HG03460 (cell line): ENCODE measurements around the gene SUPT5H.

Source experiments
- ATAC-seq: cut with Tn5 transposase; IDR thresholded peaks from one replicate; pipeline ENCODE4 v1.9.1; 2021; ENCODE audit not compliant: unreplicated experiment

Gene SUPT5H

DNA sequence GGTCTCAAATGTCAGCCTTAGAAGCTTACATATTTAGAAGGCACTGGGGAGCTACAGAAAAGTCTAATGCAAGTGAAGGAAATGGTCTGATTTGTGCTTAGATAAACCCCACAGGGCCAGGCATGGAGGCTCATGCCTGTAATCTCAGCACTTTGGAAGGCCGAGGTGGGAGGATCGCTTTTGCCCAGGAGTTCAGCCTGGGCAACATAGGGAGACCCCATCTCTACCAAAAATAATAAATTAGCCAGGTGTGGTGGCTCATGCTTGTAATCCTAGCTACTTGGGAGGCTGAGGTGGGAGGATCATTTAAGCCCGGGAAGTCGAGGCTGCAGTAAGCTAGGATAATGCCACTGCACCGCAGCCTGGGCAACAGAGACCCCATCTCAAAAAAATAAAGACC is 50.7 kb downstream of the SUPT5H start:
- ATAC-seq: no peak

DNA sequence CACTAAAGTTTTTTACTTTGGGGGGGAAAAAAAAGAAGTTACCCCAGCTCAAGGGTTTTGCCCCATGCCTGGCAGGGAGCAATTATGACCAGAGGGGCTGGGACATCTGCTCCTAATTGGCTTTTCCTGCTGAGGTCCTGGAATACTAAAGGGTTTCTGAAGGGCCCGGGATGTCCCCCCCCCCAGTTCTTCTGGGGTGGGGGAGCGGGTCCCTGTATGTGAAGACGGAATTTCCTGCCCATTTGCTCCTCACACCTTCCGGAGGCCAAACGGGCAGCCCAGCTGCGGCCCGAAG is 52.3 kb downstream of the SUPT5H start:
- ATAC-seq: no peak

DNA sequence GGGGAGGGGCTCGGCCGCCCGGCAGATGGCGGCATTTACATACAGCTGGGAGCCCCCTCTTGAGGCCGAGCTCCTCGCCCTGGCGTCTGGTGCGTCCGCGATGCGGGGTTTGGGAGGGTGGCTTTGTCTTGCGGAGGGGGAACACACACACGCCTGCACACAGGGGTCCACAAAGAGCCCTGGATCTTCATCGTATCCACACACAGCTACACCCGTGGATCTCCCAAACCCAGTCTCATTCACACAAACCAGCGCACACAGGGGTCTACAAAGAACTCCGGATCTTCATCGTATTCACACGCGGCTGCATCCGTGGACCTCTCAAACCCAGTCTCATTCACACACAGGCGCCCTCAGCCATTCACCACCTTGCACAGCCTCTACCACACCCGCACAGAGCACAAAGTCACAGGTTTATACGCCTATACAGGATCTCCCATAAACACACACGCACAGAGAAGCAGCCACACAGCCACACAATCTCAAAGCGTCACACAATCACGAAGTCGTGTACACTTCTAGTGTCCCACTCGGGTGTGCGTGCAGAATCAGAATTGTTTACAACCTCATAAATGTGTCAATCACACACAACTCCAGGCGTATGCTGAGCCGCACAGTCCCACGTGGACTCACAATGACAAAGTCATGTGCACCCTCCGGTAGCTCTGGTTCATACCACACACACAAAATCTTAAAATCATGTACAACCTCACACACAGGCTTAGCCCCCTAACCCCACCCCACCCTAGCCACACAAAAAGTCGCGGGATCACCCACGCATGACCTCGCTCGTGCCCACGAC is 52.8 kb downstream of the SUPT5H start:
- ATAC-seq: no peak

DNA sequence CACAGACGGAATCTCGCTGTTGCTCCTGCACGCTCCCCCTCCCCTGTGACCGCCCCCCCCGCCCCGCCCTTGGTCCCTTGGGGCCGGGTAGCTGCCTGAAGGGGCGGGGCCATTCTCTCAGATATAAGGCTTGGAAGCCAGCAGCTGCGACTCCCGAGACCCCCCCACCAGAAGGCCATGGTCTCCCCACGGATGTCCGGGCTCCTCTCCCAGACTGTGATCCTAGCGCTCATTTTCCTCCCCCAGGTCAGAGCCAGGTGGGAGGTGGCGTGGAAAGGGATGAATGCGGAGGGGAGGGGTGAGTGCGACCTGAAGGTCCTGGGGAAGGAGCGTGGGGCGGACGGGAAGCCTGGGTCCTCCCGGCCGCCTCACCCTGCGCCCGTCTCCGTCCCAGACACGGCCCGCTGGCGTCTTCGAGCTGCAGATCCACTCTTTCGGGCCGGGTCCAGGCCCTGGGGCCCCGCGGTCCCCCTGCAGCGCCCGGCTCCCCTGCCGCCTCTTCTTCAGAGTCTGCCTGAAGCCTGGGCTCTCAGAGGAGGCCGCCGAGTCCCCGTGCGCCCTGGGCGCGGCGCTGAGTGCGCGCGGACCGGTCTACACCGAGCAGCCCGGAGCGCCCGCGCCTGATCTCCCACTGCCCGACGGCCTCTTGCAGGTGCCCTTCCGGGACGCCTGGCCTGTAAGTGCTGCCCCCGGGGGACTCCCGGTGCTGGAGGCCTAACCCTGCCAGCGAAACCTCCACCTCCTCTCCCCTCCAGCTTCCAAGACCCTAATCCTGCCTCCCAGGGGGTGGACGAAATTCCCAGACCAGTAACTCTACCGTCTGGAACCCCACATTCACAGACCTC is 53.6 kb downstream of the SUPT5H start, which contains the start of gene DLL3:
DLL3 (plus strand) TSS at position 150 of the 845 bp plus-strand sequence; CDS start at position 178, 28 bp downstream.
- no peak for ATAC-seq

DNA sequence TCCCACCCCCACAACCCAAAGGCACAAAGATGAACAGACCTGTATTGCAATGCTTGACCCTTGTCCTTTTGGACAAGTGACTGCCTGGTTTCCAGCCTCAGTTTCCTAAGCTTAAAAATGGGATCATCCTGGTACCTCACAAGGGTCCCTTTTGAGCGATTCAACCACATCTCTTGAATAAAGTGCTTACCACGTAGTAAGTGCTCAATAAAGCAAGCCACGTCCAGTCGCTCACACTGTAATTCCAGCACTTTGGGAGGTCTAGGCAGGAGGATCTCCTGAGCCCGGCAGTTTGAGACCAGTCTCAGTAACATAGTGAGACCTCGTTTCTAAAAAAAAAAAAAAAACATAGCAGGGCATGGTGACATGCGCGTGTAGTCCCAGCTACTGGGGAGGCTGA is 54.5 kb downstream of the SUPT5H start:
- no peak for ATAC-seq

DNA sequence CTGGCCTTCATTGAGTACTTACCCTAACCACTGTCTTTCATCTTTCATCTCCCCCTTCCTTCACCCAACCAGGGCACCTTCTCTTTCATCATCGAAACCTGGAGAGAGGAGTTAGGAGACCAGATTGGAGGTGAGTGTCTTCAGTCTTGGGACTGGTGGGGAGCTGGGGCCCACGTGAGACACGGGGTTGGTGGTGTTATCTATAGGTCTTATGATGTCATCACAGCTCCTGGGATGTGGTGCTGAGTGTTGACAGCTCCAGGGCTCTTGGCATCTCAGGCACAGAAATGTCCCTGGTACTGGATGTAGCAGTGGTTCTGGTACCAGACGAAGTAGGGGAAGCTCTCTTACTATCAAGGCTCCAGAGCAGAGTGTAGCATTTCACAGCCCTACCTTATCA is 55.2 kb downstream of the SUPT5H start:
- no peak for ATAC-seq

DNA sequence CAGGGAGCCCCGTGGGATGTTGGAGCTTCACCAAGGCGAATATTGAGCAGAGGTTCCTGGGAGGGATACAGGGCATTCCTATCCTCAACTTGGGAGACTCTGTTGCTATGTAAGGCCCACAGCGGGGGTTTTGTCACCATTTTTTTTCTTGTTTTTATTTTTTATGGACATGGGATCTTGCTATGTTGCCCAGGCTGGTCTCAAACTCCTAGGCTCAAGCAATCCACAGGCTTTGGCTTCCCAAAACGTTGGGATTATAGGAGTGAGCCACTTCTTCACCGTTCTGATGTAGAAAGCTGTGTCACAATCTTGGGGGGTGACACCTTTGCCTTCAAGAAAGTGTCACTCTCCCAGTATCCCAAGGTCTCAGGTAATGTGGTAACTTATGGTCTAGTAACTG is 56.0 kb downstream of the SUPT5H start:
- ATAC-seq: no peak

DNA sequence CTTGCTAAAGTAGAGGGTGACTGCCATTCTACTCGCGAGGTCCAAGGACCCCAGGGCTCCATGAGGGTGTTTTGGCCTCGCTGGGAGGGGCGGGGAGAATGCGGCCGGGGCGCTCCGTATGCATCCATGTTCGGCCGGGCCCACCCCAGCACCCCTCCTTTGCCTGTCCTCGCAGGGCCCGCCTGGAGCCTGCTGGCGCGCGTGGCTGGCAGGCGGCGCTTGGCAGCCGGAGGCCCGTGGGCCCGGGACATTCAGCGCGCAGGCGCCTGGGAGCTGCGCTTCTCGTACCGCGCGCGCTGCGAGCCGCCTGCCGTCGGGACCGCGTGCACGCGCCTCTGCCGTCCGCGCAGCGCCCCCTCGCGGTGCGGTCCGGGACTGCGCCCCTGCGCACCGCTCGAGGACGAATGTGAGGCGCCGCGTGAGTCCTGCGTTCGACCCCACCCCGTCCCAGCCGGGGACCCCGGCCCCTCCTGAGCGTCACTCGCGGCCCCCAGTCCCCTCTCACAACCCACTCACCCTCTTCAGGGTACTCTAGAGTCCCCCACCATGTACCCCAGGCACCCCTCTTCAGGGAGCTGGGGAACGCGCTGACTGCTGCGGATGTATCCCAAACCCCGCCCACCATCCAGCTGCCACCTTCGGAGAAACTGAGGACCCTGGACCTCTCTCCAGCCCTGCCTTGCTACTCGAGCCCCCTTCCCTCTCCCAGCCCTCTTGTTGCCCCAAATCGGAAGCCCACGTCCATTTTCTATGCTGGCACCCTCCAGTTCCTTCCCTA is 57.4 kb downstream of the SUPT5H start:
- ATAC-seq: no peak

DNA sequence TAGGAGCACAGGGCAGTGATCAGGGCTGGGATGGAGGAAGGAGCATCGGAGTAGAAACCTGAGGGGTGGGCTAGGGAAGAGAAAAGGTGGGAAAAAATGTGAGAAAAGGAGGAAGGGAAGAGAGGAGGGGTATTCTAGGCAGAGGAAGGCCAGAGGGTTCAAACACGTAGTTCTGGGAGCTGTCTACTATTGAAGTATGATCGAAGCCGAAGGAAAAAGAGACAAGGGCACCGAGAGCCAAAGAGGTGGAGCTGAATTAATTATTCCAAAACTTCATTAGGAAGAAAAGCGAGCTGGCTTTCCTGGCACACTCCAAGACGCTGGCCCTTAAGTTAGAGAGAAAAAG is 61.2 kb downstream of the SUPT5H start:
- ATAC-seq: no peak

DNA sequence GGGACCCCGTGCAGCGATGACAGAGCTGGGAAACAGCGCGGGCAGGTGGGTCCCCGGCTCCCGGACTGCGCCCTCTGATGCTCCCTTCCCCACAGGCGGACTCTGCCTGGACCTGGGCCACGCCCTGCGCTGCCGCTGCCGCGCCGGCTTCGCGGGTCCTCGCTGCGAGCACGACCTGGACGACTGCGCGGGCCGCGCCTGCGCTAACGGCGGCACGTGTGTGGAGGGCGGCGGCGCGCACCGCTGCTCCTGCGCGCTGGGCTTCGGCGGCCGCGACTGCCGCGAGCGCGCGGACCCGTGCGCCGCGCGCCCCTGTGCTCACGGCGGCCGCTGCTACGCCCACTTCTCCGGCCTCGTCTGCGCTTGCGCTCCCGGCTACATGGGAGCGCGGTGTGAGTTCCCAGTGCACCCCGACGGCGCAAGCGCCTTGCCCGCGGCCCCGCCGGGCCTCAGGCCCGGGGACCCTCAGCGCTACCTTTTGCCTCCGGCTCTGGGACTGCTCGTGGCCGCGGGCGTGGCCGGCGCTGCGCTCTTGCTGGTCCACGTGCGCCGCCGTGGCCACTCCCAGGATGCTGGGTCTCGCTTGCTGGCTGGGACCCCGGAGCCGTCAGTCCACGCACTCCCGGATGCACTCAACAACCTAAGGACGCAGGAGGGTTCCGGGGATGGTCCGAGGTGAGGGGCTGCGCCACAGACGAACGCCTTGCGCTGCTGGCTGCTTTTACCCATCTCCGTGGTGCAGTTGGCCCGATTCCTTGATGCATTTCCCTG is 61.7 kb downstream of the SUPT5H start:
- ATAC-seq: no peak

DNA sequence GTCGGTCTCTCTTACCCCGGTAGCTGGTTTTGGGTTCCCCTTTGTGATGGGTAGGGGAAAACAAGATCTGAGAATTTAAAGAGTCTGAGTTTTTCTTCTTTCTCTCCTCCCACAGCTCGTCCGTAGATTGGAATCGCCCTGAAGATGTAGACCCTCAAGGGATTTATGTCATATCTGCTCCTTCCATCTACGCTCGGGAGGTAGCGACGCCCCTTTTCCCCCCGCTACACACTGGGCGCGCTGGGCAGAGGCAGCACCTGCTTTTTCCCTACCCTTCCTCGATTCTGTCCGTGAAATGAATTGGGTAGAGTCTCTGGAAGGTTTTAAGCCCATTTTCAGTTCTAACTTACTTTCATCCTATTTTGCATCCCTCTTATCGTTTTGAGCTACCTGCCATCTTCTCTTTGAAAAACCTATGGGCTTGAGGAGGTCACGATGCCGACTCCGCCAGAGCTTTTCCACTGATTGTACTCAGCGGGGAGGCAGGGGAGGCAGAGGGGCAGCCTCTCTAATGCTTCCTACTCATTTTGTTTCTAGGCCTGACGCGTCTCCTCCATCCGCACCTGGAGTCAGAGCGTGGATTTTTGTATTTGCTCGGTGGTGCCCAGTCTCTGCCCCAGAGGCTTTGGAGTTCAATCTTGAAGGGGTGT is 62.5 kb downstream of the SUPT5H start:
- ATAC-seq: no peak

DNA sequence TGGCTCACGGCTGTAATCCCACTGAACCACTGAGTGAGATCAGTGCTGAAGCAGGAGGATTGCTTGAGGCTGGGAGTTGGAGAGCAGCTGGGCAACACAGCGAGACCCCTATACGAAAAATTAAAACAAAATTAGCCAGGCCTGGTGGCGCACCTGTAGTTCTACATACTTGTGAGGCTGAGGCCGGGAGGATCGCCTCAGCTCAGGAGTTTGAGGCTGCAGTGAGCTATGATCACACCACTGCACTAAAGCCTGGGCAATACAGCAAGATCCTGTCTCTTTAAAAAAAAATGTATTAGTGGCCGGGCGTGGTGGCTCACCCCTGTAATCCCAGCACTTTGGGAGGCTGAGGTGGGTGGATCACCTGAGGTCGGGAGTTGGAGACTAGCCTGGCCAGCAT is 63.2 kb downstream of the SUPT5H start:
- no peak for ATAC-seq

DNA sequence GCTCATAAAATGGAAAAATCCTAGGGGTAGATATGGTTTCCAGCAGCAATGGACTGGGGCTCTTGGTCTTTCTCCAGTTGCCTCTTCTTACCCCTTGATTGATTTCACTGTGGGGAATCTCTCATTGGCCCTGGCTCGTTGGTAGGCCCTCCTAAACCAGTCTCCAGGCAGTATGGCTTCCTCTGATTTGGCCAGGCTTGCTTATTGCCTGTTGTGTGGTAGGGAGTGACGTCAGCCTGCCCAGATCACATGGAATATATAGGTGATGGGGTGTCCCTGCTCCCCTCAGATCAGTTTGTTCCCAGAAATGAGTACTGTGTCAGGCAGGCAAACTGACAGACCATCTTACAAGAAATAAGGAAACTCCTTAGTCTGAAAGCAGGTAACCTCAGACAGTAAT is 63.9 kb downstream of the SUPT5H start:
- ATAC-seq: no peak

DNA sequence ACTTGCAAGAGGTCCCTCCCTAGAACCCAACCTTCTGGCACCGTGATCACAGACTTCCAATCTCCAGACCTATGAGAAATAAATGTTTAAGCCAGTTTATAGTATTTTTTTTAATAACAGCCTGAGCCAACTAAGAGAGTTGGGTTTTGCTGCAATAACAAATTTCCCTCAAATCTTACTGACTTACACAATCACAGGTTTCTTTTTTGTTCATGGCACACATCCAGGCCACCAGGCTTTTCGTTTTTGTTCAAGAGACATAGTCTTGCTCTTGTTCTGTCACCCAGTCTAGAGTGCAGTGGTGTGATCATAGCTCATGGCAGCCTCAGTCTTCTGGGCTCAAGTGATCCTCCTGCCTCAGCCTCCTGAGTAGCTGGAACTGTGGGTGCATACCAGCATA is 67.6 kb downstream of the SUPT5H start:
- ATAC-seq: no peak

DNA sequence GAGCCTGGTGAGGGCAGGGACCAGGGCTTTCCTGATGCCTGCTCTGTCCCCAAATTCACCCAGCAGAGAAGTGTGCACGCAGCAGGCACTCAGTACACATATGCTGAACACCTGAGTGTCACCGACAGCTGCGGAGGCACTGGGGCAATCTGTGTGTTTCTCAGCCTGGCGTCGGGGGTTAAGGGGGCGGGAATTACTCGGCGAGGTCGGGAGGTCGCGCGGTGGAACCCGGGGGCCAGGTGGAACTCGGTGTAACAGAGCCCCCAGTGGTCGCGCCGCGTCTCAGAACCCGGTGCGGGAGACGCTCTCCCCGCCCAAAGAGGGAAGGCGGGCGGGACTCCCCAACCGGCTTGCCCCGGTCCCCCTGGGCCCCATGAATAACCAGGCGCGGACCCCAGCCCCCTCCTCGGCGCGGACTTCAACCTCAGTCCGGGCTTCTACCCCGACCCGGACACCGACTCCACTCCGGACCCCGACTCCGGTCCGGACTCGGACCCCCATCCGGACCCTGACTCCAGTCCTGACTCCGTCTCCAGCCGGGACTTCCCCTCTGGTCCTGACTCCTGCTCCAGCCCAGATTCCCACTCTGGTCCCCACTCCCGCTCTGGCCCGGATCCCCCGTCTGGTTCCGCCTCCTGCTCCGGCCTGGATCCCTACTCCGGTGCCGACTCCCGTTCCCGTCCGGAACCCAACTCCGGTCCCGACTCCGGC is 69.6 kb downstream of the SUPT5H start, which contains the start of gene SELENOV:
SELENOV (plus strand) TSS at position 300 of the 711 bp plus-strand sequence; CDS start at position 374, 74 bp downstream.
- ATAC-seq: no peak

DNA sequence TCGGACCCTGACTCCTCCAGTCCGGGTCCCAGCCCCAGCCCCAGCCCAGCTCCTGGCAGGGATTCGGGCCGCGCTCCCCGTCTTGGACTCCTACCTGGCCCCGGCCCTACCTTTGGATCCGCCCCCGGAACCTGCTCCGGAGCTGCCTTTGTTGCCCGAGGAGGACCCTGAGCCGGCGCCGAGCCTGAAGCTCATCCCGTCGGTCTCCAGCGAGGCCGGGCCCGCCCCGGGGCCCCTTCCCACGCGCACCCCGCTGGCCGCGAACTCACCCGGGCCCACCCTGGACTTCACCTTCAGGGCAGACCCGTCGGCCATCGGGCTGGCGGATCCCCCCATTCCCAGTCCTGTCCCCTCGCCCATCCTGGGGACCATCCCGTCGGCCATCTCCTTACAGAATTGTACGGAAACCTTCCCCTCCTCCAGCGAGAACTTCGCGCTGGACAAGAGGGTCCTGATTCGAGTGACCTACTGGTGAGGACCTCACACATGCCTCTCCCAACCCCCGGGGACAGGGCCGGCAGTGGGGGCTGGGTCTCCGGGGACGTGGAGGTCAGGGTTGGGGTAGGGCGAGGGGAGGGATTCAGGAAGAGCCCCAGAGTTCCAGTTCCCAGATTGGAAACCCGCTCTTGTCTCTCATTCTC is 70.3 kb downstream of the SUPT5H start:
- ATAC-seq: no peak

DNA sequence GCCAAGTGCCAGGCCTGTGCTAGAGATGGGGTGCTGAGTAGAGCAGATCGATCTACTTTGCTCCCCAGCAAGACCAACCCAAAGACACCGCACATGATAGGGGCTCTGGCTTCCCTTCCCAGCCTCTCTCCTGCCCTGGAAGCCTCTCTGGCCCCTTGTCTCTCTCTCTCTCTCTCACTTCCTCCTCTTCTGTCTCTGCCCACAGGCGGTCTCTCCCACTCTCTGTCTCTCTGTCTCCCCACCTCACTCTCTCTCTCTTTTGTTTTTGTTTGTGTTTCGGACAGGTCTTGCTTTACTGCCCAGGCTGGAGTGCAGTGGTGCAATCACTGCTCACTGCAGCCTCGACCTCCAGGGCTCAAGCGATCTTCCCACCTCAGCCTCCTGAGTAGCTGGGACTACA is 70.9 kb downstream of the SUPT5H start:
- no peak for ATAC-seq

DNA sequence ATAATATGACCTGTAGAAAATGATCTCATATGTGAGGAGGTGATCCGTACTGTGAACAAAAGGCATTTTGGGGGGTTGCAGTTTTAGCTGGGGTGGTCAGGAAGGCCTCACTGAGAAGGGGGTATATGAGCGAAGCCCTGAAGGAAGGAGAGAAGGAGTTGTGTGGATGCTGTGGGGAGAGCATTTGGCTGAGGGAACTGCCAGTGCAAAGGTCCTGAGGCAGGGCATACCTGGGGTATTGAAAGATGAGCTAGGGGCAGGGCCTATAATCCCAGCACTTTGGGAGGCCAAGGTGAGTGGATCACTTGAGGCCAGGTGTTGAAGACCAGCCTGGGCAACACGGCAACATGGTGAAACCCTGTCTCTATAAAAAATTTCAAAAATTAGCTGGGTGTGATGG is 72.0 kb downstream of the SUPT5H start:
- no peak for ATAC-seq

DNA sequence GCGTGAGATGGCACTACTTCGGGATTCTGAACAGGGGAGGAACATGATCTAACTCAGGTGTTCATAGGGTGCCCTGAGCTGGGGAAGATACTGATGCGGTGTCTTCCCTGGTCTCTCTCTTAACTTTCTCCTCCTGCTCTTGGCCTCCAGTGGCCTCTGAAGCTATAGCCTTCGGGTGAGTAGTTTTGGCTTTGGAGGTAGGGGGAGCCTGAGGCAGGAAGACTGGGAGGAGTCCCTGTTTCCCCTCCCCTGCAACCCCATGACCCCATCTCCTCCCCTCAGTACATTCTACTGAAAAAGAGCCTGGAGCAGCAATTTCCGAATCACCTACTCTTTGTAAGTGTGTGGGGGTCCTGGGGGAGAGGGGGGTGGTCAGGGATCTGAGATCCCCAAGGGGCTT is 73.1 kb downstream of the SUPT5H start:
- ATAC-seq: no peak
